WTC11 (cell line): ENCODE data around the gene NTRK2. TPM values are rescaled to one million over a fixed set of nuclear protein-coding genes. Genes with fewer than 3 reads are reported as not detected.

Source experiments
- ATAC-seq: fragments of 200-7000 bp; cut with Tn5 transposase; 2 replicates; pipeline ENCODE4 v1.10.0; 2021; ENCODE audit warnings: mild to moderate bottlenecking, moderate library complexity
- CTCF ChIA-PET: fragments of 300-600 bp; sonication (Branson Sonifier 250); formaldehyde crosslinking; loops from one replicate; lab custom pipeline; 2021; ENCODE audit warnings: antibody characterized with exemption; lab: Charles Lee
- POLR2A ChIA-PET: fragments of 350-600 bp; sonication (Branson Sonifier 250); formaldehyde crosslinking; loops from one replicate; lab custom pipeline; 2021; ENCODE audit warnings: antibody characterized with exemption; lab: Charles Lee
- DNase-seq: peaks from one replicate; pipeline ENCODE4 v3.0.0; 2021; ENCODE audit warnings: low spot score
- H3K27ac Mint-ChIP-seq: 2 replicates; pipeline ENCODE4 v1.8.0; 2021; ENCODE audit warnings: mixed read lengths
- H3K27me3 Mint-ChIP-seq: 2 replicates; pipeline ENCODE4 v1.8.0; 2021; ENCODE audit warnings: low read depth, mild to moderate bottlenecking, moderate library complexity, mixed read lengths
- H3K36me3 Mint-ChIP-seq: 2 replicates; pipeline ENCODE4 v1.8.0; 2021; ENCODE audit warnings: mixed read lengths
- H3K4me1 Mint-ChIP-seq: 2 replicates; pipeline ENCODE4 v1.8.0; 2022; ENCODE audit warnings: mixed read lengths
- H3K4me3 Mint-ChIP-seq: 2 replicates; pipeline ENCODE4 v1.8.0; 2021; ENCODE audit warnings: mild to moderate bottlenecking, moderate library complexity, mixed read lengths
- H3K9me3 Mint-ChIP-seq: 2 replicates; pipeline ENCODE4 v1.8.0; 2021; ENCODE audit warnings: mixed read lengths
- CREB1 ChIP-seq: sonication (generic); formaldehyde crosslinking; IDR thresholded peaks from 2 replicates; pipeline ENCODE4 v1.8.0; 2023; ENCODE audit warnings: mild to moderate bottlenecking, missing genetic modification reagents
- ETV6 ChIP-seq: sonication (generic); formaldehyde crosslinking; IDR thresholded peaks from 2 replicates; pipeline ENCODE4 v1.8.1; 2022; ENCODE audit warnings: mild to moderate bottlenecking, missing genetic modification reagents
- FOXK1 ChIP-seq: sonication (generic); formaldehyde crosslinking; IDR thresholded peaks from 2 replicates; pipeline ENCODE4 v1.8.0; 2022; ENCODE audit warnings: mild to moderate bottlenecking, moderate library complexity, missing genetic modification reagents
- GABPB1 ChIP-seq: sonication (generic); formaldehyde crosslinking; IDR thresholded peaks from 2 replicates; pipeline ENCODE4 v1.8.1; 2023; ENCODE audit warnings: mild to moderate bottlenecking, missing genetic modification reagents
- GRHL2 ChIP-seq: fragments of 250-450 bp; sonication (Bioruptor Pico); IDR thresholded peaks from 2 replicates; pipeline ENCODE4 v1.8.0; 2022; ENCODE audit warnings: mild to moderate bottlenecking, moderate library complexity; ENCODE audit not compliant: insufficient replicate concordance, severe bottlenecking
- NR3C1 ChIP-seq: sonication (generic); formaldehyde crosslinking; conservative IDR thresholded peaks from 2 replicates; pipeline ENCODE4 v1.8.1; 2023; ENCODE audit warnings: low read depth, mild to moderate bottlenecking, missing genetic modification reagents
- ZNF219 ChIP-seq: sonication (generic); formaldehyde crosslinking; IDR thresholded peaks from 2 replicates; pipeline ENCODE4 v1.8.0; 2023; ENCODE audit warnings: missing genetic modification reagents, mild to moderate bottlenecking, borderline replicate concordance
- ZNF416 ChIP-seq: fragments of 250-450 bp; sonication (Bioruptor Pico); IDR thresholded peaks from 2 replicates; pipeline ENCODE4 v1.9.0; 2021; ENCODE audit warnings: mild to moderate bottlenecking, inconsistent platforms
- total RNA-seq: library from RNA; stranded (reverse); gene quantifications from 3 replicates; pipeline ENCODE4 v1.2.3, GENCODE V29; 2021
- TF ChIP-seq, protein P1 (sequence below): sonication (generic); formaldehyde crosslinking; IDR thresholded peaks from 2 replicates; pipeline ENCODE4 v1.8.1; 2022; ENCODE audit warnings: mild to moderate bottlenecking, missing genetic modification reagents, moderate library complexity, borderline replicate concordance
- TF ChIP-seq, protein P2 (sequence below): sonication (generic); formaldehyde crosslinking; conservative IDR thresholded peaks from 2 replicates; pipeline ENCODE4 v1.8.1; 2023; ENCODE audit warnings: mild to moderate bottlenecking, low read depth, missing genetic modification reagents, moderate library complexity
- TF ChIP-seq, protein P3 (sequence below): sonication (generic); formaldehyde crosslinking; IDR thresholded peaks from 2 replicates; pipeline ENCODE4 v1.8.1; 2023; ENCODE audit warnings: mild to moderate bottlenecking, missing genetic modification reagents

Gene NTRK2
- total RNA-seq, 1 experiment from 2014 or later = 0.02 TPM

DNA sequence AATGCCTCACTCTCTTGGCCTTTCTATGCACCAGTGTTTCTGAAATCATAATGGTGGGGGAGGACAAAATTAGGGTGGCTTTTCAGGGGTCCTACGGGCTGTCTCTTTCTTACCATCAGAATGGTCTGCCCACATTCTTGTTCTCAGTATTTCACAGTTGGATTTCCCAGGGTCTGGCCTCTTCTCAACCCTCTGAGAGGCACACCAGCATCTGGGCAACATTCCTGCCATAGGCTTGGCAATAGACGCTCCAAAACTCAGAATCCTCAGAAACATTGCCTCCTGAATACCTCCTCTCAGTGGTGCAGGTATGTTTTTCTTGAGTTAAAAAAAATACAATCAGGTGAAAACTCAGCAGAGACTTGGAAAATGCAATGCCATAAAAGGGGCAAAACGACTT, 358.3 kb downstream of the NTRK2 start (continued):
- TF ChIP-seq, protein P1, sequence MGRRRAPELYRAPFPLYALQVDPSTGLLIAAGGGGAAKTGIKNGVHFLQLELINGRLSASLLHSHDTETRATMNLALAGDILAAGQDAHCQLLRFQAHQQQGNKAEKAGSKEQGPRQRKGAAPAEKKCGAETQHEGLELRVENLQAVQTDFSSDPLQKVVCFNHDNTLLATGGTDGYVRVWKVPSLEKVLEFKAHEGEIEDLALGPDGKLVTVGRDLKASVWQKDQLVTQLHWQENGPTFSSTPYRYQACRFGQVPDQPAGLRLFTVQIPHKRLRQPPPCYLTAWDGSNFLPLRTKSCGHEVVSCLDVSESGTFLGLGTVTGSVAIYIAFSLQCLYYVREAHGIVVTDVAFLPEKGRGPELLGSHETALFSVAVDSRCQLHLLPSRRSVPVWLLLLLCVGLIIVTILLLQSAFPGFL (CRISPR knock-in tag) = no peak
- TF ChIP-seq FOXK1 (no peak), GRHL2 (CRISPR knock-in tag) (no peak), NR3C1 (CRISPR knock-in tag) (no peak), ETV6 (CRISPR knock-in tag) (no peak), ZNF219 (CRISPR knock-in tag) (no peak)
- TF ChIP-seq, protein P2, sequence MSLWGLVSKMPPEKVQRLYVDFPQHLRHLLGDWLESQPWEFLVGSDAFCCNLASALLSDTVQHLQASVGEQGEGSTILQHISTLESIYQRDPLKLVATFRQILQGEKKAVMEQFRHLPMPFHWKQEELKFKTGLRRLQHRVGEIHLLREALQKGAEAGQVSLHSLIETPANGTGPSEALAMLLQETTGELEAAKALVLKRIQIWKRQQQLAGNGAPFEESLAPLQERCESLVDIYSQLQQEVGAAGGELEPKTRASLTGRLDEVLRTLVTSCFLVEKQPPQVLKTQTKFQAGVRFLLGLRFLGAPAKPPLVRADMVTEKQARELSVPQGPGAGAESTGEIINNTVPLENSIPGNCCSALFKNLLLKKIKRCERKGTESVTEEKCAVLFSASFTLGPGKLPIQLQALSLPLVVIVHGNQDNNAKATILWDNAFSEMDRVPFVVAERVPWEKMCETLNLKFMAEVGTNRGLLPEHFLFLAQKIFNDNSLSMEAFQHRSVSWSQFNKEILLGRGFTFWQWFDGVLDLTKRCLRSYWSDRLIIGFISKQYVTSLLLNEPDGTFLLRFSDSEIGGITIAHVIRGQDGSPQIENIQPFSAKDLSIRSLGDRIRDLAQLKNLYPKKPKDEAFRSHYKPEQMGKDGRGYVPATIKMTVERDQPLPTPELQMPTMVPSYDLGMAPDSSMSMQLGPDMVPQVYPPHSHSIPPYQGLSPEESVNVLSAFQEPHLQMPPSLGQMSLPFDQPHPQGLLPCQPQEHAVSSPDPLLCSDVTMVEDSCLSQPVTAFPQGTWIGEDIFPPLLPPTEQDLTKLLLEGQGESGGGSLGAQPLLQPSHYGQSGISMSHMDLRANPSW (CRISPR knock-in tag) = no peak

DNA sequence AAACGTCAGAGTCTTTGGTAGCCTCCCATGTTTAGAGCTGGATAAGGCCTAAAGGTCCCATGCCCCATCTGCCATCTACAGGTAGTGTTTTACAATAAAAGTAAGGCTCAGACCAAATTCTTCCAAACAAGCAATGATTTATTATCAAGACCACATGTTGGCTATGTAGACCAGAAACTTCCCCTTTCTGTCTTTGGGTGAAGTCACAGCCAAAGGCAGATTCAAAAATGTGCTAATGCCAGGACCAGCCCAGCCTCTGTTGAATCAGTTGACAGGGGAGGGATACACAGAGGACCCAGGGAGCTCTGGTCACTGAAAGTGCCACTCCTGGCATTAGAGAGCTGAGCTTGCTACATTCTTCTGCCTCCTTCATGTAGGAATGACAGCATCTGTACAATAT, 360.8 kb downstream of the NTRK2 start:
- H3K9me3 Mint-ChIP-seq = peaks cover 9% of the 10 kb centered on the region
- ChIA-PET CTCF (interaction anchor here (0.9 kb wide), 1 partner anchor 13 kb away, joined by 3 read pairs; no protein-coding TSS in a partner anchor), POLR2A (no interaction called here)
- DNase-seq (no peak), ATAC-seq (no peak)
- H3K27me3 Mint-ChIP-seq = no peaks in the 10 kb centered on the region
- no peak overlapping the region for H3K27ac Mint-ChIP-seq
- no peak for TF ChIP-seq CREB1 (CRISPR knock-in tag)
- H3K4me3 Mint-ChIP-seq = no peak overlapping the region
- H3K4me1 Mint-ChIP-seq = no peaks in the 10 kb centered on the region
- no peaks in the 10 kb centered on the region for H3K36me3 Mint-ChIP-seq

DNA sequence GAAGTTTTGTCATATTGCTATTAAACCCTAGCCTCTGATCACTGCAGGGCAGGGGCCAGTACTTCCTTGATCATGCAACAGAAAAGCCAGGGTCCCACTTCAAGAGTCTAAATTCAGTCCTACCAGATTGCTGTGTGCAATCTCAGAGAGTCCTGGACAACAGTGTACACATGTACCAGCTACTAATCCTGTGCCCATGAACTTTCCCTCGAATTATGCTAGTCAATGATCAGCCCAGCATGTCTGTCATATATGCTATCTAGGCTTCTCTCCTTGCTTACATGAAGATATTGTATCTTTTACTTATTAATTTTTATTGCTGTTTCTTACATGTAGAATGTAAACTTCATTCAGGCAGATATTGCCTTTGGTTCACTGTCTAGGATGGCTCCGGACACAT, 367.0 kb downstream of the NTRK2 start:
- TF ChIP-seq ZNF416 (CRISPR knock-in tag) = no peak
- TF ChIP-seq, protein P3, sequence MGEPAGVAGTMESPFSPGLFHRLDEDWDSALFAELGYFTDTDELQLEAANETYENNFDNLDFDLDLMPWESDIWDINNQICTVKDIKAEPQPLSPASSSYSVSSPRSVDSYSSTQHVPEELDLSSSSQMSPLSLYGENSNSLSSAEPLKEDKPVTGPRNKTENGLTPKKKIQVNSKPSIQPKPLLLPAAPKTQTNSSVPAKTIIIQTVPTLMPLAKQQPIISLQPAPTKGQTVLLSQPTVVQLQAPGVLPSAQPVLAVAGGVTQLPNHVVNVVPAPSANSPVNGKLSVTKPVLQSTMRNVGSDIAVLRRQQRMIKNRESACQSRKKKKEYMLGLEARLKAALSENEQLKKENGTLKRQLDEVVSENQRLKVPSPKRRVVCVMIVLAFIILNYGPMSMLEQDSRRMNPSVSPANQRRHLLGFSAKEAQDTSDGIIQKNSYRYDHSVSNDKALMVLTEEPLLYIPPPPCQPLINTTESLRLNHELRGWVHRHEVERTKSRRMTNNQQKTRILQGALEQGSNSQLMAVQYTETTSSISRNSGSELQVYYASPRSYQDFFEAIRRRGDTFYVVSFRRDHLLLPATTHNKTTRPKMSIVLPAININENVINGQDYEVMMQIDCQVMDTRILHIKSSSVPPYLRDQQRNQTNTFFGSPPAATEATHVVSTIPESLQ (CRISPR knock-in tag) = no peak
- no peak for TF ChIP-seq GABPB1 (CRISPR knock-in tag)
- TF ChIP-seq, protein P2 (CRISPR knock-in tag) = no peak
- no peaks in the 10 kb centered on the region for H3K36me3 Mint-ChIP-seq
- DNase-seq (no peak), ATAC-seq (no peak)
- no peaks in the 10 kb centered on the region; the same call in 1 of the 2 replicates for H3K27me3 Mint-ChIP-seq
- peaks cover 3% of the 10 kb centered on the region; the same call in 1 of the 2 replicates for H3K4me1 Mint-ChIP-seq
- H3K9me3 Mint-ChIP-seq = peaks cover 9% of the 10 kb centered on the region
- CTCF ChIA-PET = interaction anchor here (1.0 kb wide), 1 partner anchor 107 kb away, joined by 3 read pairs; no protein-coding TSS in a partner anchor
- no peak overlapping the region for H3K27ac Mint-ChIP-seq
- POLR2A ChIA-PET = no interaction called here
- H3K4me3 Mint-ChIP-seq = no peak overlapping the region
